Chondrocyte (in vitro differentiated cells): ENCODE results near the gene TSC22D4. TPM values are rescaled to one million over a fixed set of nuclear protein-coding genes. Genes with fewer than 3 reads are reported as not detected.

Source experiments
- DNase-seq: peaks from one replicate; pipeline ENCODE4 v3.0.0; 2021; ENCODE audit warnings: mixed read lengths, low spot score
- H3K27ac Mint-ChIP-seq: one replicate; pipeline ENCODE4 v1.8.0; 2021; ENCODE audit warnings: mild to moderate bottlenecking, moderate library complexity, mixed read lengths; ENCODE audit not compliant: unreplicated experiment
- H3K27me3 Mint-ChIP-seq: 2 replicates; pipeline ENCODE4 v1.8.0; 2021; ENCODE audit warnings: low read depth, mixed read lengths
- H3K36me3 Mint-ChIP-seq: 2 replicates; pipeline ENCODE4 v1.8.0; 2021; ENCODE audit warnings: low read depth, mixed read lengths
- H3K4me1 Mint-ChIP-seq: 2 replicates; pipeline ENCODE4 v1.8.0; 2021; ENCODE audit warnings: low read depth, mild to moderate bottlenecking, mixed read lengths
- H3K4me3 Mint-ChIP-seq: one replicate; pipeline ENCODE4 v1.8.0; 2021; ENCODE audit warnings: mild to moderate bottlenecking, moderate library complexity, mixed read lengths; ENCODE audit not compliant: unreplicated experiment
- H3K9me3 Mint-ChIP-seq: 2 replicates; pipeline ENCODE4 v1.8.0; 2021; ENCODE audit warnings: low read depth, mixed read lengths
- total RNA-seq: library from RNA; stranded (reverse); gene quantifications from 3 replicates; pipeline ENCODE4 v1.2.1, GENCODE V29; 2021
- TF ChIP-seq, protein P1 (sequence below): fragments of 200-600 bp; sonication (generic); IDR thresholded peaks from 2 replicates; pipeline ENCODE4 v1.5.0; 2021; ENCODE audit warnings: antibody characterized with exemption, mild to moderate bottlenecking, moderate library complexity

Gene TSC22D4
- total RNA-seq, 1 donor from 2014 or later, result 33.0 TPM

DNA sequence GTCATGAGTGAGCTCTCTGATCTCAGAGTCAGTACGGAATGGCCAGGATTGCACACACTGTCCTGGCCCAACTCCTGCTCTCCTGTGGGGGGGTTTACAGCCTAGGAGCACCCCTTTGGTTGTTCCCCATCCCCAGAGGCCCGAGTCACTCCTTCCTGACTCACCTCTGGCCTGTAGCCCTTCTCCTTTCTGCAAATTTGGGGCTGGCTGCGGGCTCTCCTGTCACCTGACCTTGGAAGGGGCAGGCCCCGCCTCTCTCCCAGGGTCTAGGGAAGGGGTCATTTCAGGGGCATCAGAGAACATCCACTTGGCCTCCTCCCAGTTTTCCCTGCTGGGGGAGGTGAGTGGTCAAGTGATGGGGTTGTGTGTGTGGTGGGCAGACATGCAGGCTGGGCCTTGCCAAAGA, 6.5 kb upstream of the TSC22D4 start:
- no peak overlapping the region for H3K4me3 Mint-ChIP-seq
- H3K27me3 Mint-ChIP-seq, result no peaks in the 10 kb centered on the region
- no peaks in the 10 kb centered on the region for H3K9me3 Mint-ChIP-seq
- no peaks in the 10 kb centered on the region for H3K36me3 Mint-ChIP-seq
- TF ChIP-seq, protein P1, sequence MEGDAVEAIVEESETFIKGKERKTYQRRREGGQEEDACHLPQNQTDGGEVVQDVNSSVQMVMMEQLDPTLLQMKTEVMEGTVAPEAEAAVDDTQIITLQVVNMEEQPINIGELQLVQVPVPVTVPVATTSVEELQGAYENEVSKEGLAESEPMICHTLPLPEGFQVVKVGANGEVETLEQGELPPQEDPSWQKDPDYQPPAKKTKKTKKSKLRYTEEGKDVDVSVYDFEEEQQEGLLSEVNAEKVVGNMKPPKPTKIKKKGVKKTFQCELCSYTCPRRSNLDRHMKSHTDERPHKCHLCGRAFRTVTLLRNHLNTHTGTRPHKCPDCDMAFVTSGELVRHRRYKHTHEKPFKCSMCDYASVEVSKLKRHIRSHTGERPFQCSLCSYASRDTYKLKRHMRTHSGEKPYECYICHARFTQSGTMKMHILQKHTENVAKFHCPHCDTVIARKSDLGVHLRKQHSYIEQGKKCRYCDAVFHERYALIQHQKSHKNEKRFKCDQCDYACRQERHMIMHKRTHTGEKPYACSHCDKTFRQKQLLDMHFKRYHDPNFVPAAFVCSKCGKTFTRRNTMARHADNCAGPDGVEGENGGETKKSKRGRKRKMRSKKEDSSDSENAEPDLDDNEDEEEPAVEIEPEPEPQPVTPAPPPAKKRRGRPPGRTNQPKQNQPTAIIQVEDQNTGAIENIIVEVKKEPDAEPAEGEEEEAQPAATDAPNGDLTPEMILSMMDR, result no peak
- peaks cover 10% of the 10 kb centered on the region for H3K4me1 Mint-ChIP-seq
- H3K27ac Mint-ChIP-seq, result no peak overlapping the region
- no peak for DNase-seq

DNA sequence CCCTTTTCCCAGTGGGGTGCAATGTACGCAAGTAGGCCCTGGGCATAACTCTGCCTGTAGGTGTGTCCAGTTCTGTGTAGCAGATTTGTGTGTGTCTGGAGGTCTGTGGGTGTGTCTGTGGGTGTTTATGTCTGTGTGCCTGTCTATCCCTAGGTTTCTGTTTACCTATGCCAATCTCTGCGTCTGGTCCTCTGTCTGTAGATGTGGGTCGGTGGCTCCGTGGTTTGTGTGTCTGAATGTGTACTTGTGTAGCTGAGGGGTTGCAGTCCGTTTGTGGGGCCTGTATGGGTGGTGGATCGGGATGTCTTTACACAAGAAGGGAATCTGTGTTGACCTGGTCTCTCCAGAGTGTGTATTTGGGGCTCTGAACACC, 5.6 kb upstream of the TSC22D4 start:
- TF ChIP-seq, protein P1, result no peak
- no peaks in the 10 kb centered on the region for H3K9me3 Mint-ChIP-seq
- H3K36me3 Mint-ChIP-seq, result no peaks in the 10 kb centered on the region
- no peak for DNase-seq
- peak overlapping the region; percentile 50 for H3K27ac Mint-ChIP-seq
- H3K27me3 Mint-ChIP-seq, result no peaks in the 10 kb centered on the region
- H3K4me3 Mint-ChIP-seq, result peak overlapping the region; percentile 34
- H3K4me1 Mint-ChIP-seq, result peaks cover 10% of the 10 kb centered on the region

DNA sequence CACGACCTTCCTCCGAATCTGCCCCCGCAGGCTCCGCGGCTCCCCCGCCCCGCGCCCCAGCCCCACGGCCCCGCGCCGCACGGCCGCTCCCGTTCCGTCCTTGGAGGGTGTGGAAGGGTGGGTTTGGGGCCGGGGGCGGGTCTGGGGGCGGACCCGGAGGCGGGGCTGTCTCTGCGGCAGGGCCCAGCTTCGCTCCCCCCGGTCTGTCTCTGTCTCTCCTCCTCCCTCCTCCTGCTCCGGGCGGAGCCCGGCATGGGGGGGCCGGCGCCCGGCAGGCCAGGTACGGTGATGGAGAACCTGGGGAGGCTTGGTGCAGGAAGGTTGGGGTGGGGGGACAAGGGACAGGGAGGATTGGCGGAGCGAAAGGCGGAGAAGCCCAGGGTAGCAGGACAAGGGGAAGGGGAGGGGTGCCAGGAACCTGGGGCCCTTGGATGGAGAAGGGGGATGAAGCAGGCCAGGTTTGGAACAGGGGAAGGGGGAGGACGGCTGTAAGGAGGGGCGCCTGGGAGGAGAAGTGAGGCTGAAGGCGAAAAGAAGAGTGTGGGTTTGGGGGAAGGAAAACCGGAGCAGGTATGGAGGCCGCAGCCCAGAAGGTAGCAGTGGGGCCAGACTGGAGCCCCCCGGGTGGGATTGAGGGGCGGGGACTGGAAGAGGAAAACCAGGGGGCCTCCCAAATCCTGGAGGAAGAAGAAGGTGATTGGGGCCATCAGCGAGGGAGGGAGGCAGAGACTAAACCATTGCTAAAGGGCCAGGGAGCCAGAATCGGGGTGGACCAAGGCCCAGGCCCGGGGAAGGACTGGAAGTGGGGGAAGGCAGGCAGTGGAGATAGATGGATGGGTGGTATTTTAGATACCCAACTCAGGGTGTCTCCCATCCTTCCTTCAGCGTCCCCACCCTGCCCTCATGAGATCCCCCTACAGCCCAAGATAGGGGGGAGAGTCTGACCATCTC, 5.0 kb upstream of the TSC22D4 start, which contains the start of gene NYAP1:
TSS of gene NYAP1 (plus strand) at position 206 of the 951 bp plus-strand sequence. CDS start 1,385 bp downstream, outside the sequence.
- TF ChIP-seq, protein P1, result no peak
- Mint-ChIP-seq H3K27me3 (no peaks in the 10 kb centered on the region), H3K4me1 (peaks cover 13% of the 10 kb centered on the region), H3K36me3 (no peaks in the 10 kb centered on the region), H3K27ac (peak within 1 kb of the TSS; percentile 50), H3K4me3 (peak within 1 kb of the TSS; percentile 72), H3K9me3 (no peaks in the 10 kb centered on the region)
- no peak for DNase-seq

DNA sequence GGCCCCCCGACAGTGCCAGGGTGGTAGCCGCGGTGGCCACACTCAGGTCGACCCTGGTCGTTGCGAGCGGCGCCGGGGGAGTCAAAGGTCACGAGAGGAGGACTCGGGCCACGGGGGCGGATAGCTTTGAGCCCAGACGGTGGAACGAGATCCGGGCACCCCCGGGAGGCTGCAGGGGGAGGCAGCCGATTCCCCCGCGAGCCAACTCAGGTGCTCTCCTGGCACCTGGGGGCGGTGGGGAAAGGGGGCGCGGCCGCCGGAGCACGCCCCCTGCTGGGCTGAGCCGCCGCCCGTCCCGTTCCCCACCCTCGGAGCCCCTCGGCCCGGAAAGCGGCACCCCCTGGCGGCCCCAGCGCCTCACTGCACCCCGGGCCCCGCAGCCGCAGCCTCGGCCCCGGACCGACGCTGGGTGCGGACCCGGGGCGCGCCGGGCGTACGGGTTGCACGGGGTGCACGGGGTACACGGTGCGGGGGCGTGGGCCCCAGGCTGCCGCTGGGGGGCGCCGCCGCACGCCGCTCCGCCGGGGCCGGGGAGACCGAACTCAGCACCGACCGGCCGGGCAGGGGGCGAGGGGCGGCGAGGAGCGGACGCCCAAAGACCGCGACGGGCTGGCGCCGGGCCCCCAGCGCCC, 4.2 kb upstream of the TSC22D4 start:
- Mint-ChIP-seq H3K4me3 (peak overlapping the region; percentile 72), H3K27ac (no peak overlapping the region), H3K36me3 (no peaks in the 10 kb centered on the region), H3K4me1 (peaks cover 13% of the 10 kb centered on the region), H3K27me3 (no peaks in the 10 kb centered on the region), H3K9me3 (no peaks in the 10 kb centered on the region)
- DNase-seq, result no peak
- TF ChIP-seq, protein P1, result peak; percentile 98

DNA sequence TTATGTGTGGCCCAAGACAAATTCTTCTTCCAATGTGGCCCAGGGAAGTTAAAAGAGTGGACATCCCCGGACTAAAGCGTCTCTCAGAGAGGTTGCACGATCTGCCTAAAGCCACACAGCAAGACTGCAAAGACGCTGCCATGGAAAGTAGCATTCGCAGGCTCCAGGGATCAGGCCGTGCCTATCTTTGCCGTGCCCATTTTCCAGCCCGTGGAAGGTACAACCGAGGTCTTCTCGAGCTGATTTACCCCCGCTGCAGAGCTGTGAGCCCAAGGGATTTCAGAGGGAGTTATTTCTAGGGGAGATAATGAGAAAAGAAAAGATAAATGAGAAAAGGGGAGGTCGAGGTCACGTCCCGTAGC, 3.7 kb upstream of the TSC22D4 start:
- no peak for DNase-seq
- TF ChIP-seq, protein P1, result no peak
- H3K4me1 Mint-ChIP-seq, result peaks cover 13% of the 10 kb centered on the region
- no peaks in the 10 kb centered on the region for H3K27me3 Mint-ChIP-seq
- H3K27ac Mint-ChIP-seq, result no peak overlapping the region
- H3K9me3 Mint-ChIP-seq, result no peaks in the 10 kb centered on the region
- H3K4me3 Mint-ChIP-seq, result peak overlapping the region; percentile 72
- no peaks in the 10 kb centered on the region for H3K36me3 Mint-ChIP-seq
